T-helper 22 cell (primary cell): ENCODE data around the gene ORMDL1.

Experiments used
- DNase-seq: peaks from one replicate; pipeline ENCODE4 v3.0.0-alpha.2; 2020; ENCODE audit warnings: low read depth

The ORMDL1 gene, protein sequence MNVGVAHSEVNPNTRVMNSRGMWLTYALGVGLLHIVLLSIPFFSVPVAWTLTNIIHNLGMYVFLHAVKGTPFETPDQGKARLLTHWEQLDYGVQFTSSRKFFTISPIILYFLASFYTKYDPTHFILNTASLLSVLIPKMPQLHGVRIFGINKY

DNA sequence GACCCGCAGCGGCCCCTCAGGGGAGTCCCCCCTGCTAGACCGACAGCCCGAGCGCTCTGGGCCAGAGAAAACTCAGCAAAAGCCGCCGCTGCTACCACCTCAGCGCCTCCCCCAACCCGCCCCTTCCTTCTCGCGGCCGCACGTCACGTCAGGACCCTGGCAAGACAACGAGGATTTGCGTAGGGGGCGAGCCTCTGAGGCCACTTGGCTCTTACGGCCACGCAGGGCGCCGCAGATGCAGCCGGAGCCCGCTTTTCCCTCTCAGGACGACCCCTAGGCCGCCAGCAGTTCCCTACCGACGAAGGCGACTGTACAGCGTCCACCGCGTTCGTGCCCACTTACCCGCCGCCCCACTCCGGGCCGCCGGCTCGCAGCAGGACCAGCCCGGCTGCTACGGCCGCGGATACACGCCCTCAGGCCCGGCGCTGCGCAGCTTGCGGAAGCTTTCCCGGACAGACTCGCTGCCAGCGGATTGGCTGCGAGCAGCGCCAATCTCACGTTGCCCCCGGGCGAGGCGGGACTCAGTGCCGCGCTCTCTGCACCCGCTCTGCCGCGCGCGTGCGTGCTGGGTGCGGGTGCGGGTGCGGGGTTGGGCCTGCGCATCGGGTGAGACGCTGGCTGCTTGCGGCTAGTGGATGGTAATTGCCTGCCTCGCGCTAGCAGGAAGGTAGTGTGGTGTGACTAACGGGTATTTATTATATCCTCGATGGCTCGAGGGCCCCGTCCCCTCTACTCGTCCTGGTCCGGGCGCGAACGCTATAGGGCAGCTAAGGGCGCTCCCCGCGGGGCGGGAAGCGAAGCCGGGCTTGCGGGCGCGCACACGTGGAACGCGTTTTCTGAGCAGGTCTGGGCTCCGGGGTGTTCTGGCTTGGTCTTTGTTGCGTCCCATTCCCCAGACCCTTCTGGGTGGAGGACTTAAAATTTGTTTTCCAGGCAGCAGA is at the start of gene ORMDL1, which contains the start of gene PMS1:
TSS of gene ORMDL1 (minus strand) at position 413 of the 941 bp plus-strand sequence. CDS start 1,744 bp downstream, outside the sequence.
TSS of gene PMS1 (plus strand) at position 524 of the 941 bp plus-strand sequence. CDS start 7,360 bp downstream, outside the sequence.
- peak; percentile 91 for DNase-seq

DNA sequence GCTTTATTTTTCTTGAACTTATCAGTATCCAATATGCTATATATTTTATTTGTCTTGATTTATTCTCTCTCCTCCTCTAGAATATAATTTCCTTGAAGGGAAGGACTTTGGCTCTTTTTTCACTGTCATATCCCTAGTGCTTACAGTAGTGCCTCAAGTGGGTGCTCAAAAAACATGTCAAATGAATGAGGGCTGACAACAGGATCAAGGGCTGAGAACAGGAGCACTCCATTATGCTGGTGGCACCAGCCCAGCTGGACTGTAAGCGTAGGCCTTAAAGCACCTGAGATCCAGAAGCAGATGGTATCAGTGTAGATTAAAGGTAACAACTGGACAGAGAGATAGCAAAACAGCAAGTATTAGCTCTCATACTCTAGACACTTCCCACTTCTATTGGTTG is 46.4 kb upstream of the ORMDL1 start:
- no peak for DNase-seq

- DNase-seq: no peak
Measured at GRCh38 chr2:189829102-189829833, 45.1 kb upstream of the ORMDL1 start.

- DNase-seq: no peak
Measured at GRCh38 chr2:189826039-189826438, 41.9 kb upstream of the ORMDL1 start.

GRCh38 chr2:189824694-189825396 is 40.7 kb upstream of the ORMDL1 start:
- DNase-seq: no peak

- DNase-seq: no peak
Measured at GRCh38 chr2:189821953-189822748, 38.0 kb upstream of the ORMDL1 start.

DNA sequence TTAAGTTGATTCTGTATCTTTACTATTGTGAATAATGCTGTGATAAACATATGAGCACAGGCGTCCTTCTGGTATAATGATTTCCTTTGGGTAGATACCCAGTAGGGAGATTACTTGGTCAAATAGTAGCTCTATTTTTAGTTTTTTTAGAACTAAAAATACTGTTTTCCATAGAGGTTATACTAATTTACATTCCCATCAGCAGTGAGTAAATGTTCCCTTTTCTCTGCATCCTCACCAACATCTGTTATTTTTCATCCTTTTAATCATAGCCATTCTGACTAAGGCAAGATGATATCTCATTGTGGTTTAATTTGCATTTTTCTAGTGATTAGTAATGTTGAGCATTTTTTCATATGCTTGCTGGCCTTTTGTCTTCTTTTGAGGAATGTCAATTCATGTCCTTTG is 35.2 kb upstream of the ORMDL1 start:
- no peak for DNase-seq

- no peak for DNase-seq
Measured at GRCh38 chr2:189818249-189819038, 34.3 kb upstream of the ORMDL1 start.

DNA sequence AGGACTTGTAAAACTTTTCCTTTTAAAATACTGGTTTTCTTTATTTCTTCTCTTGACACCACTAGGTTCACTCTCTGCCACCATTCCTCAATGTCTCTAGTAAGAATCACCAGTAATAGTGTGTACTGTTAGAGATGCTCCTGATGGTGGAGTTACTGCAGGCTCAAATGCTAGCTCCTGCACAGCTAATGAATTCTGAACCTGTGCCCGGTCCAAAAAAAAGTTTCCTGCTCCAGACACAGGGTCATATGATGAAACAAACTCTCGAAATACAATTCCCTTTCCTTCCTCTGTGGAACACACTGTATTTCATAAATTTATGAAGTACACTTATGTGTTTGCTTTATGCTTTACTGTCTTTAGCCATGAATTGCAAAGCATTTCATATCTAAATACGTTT is 19.3 kb upstream of the ORMDL1 start:
- DNase-seq: no peak

GRCh38 chr2:189802396-189802912 is 18.3 kb upstream of the ORMDL1 start:
- DNase-seq: no peak

DNA sequence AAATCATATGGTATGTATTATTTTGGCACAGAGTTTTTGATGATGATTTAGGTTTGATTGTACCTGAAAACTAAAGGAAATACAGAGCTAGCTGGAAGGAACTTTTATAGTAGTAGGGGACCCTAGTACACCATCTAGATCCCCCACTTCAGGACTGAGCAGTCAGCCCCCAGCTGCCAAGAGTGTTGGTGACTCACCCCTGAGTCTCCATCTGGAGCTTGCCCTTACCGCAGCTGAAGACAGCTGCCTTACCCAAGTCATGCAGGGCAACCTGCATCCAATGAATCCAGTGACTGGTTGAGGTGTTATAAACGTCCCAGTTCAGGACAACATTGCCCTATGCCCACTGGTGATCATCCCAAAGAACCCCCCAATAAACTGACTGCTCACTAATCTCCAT is 15.4 kb upstream of the ORMDL1 start:
- no peak for DNase-seq

- DNase-seq: no peak
Measured at GRCh38 chr2:189799030-189799331, 14.8 kb upstream of the ORMDL1 start.

DNA sequence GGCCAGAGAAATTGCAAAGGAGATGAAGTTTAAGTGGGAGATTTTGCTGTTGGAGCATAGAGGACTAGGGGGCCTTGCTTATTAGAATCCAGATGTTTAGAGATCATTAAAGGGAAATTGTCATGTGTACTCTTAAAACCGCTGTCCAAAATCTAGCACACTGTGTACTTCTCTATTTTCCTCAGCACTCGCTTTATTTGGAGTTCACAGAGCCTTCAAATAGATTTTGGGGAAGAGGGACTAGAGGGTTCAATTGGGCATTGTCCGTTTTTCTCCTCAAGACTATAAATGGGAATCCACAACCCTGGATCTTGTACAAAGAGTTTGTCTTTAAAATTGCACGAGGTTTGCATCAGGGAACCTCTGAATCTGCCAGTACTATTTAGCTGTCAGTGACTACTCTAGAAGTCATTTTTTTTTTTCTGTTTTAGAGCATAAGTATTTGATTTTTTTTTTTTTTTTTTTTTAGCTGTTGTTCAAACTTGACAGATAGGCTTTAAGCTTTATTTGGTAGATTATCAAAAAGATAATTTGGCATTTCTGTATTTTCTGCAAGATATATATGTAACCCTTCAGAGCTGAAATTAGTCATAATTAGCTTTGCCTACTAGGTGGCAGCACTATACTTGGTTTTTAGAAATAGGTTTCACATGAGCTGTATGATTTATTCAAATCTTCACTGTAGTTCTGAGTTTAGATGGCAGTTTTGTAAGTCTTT is 14.3 kb upstream of the ORMDL1 start:
- DNase-seq: no peak

GRCh38 chr2:189797902-189798301 is 13.8 kb upstream of the ORMDL1 start:
- DNase-seq: no peak

GRCh38 chr2:189794310-189794709 is 10.2 kb upstream of the ORMDL1 start:
- DNase-seq: no peak

DNA sequence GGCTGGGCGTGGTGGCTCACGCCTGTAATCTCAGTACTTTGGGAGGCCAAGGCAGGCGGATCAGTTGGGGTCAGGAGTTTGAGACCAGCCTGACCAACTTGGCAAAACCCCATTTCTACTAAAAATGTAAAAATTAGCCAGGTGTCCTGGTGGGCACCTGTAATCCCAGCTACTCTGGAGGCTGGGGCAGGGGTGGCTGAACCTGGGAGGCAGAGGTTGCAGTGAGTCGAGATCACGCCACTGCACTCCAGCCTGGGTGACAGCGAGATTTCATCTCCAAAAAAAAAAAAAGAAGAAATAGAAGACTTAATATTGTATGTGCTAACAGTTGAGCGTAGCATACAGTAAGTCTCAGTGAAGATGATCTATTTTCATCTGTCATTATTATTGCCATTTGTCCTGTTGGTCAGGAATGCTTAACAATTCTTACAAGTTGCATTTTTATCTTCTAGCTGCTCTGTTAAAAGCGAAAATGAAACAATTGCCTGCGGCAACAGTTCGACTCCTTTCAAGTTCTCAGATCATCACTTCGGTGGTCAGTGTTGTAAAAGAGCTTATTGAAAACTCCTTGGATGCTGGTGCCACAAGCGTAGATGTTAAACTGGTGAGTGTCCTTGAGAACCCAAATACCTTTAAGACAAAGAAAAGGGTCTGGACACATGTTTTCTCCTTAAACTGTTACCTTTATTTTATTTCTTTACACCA is 7.4 kb upstream of the ORMDL1 start:
- no peak for DNase-seq

- no peak for DNase-seq
Measured at GRCh38 chr2:189783451-189783926, 650 bp downstream of the ORMDL1 start.

DNA sequence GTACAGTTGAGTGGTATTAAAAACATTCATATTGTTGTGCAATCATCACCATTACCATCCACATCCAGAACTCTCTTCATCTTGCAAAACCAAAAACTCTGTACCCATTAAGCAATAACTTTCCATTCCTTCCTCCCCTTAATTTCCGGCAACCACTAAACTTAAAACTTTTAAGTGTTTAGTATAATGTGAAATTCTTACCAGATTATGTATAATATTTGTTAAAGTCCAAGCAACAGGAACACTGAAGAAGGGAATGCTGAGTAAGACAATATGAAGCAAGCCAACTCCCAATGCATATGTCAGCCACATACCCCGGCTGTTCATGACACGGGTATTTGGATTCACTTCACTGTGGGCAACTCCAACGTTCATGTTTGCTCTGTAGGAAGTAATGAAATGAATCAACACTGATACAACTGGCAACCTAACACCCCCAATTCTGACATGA is 1.9 kb downstream of the ORMDL1 start:
- no peak for DNase-seq

DNA sequence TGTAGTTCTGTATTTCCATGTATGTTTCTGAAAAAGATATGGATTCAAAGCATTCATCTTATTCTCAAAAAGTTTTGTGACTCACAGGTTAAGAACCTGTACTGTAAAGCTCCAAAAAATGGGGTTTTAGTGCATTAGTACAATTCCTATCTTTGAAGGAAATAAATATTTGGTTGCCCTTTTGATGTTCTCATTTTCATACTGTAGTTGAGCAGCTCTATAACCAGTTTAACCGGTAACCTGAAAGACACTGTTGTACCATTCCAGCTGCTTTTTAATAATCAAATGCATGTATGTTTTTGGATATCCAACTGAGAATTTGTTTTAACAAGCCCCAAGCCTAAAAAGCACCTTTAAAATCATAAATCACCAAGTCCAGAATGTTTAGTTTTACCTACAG is 11.9 kb downstream of the ORMDL1 start:
- no peak for DNase-seq
